G401.6 (cell line): ENCODE data around the gene KRTAP10-7.
"Not testable (repeated sequence)": the region's sequence is repeated elsewhere in the genome, so short reads cannot be mapped to it uniquely, and the experiment has no call there.

Experiments used
- FAIRE-seq: peaks from 2 replicates; lab custom pipeline; 2012; peaks lifted over from hg19 to GRCh38; lab: Jason Lieb, UNC

Gene KRTAP10-7

DNA sequence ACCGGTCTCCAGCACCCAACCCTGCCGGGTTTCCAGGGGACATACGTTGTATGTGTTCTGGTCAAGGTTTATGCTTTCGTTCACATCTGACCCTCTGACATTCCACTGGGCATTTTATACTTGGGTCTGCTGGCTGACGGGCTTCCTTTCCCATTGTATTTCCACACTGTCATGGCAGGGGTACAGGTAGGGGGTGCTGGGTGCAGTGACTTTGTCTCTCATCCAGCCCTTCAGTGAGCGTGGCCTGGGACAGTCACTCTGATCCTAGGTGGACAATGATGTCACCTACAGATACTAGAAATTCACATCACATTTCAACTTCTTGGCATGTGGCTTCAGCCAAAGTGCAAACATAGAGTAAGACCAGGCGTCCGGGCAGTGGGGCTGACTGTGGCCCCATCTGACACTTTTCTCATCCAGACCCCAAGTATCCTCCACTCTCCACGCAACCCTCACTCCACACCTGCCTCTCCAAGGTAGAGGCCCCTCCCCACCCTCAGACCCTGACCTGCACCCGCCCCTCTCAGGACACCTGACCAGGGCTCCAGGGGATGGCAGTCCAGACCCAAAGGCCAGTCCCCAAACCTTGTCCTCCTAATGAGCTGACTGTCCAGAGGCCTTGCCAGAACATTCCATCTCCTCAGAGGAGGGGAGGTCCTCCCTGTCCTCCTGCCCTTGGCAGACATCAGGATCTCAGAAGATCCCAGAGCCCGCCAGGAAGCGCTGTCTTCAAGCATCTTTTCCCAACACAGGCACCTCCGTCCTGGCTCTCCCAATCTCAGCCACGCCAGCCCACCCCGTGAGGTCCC, 36.0 kb downstream of the KRTAP10-7 start:
- no peak for FAIRE-seq

DNA sequence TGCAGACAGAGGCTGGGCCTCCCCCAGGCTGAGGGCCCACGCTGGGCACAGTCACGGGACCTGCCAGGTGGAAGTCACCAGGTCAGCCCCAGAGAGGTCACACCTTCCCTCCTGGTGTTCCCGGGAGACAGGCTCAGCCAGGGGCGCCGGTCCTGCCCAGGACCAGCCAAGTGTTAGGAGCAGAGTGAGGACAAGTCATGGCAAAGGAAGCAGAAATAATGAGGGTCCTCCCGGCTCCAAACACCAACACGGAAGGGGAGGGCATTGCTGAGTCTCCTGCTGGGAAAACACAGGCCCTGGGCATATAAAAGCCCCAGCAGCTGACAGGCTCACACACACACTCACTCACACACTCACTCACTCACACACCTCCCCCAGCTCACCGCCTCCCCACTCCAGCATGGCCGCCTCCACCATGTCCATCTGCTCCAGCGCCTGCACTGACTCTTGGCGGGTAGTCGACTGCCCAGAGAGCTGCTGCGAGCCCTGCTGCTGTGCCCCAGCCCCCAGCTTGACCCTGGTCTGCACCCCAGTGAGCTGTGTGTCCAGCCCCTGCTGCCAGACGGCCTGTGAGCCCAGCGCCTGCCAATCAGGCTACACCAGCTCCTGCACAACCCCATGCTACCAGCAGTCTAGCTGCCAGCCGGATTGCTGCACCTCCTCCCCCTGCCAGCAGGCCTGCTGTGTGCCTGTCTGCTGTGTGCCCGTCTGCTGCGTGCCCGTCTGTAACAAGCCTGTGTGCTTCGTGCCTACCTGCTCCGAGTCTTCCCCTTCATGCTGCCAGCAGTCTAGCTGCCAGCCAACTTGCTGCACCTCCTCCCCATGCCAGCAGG, 36.8 kb downstream of the KRTAP10-7 start, which contains the start of gene KRTAP10-10:
Gene KRTAP10-10 (plus strand): TSS at position 339 of the 833 bp plus-strand sequence. CDS start 62 bp downstream, at position 401.
- no peak for FAIRE-seq

DNA sequence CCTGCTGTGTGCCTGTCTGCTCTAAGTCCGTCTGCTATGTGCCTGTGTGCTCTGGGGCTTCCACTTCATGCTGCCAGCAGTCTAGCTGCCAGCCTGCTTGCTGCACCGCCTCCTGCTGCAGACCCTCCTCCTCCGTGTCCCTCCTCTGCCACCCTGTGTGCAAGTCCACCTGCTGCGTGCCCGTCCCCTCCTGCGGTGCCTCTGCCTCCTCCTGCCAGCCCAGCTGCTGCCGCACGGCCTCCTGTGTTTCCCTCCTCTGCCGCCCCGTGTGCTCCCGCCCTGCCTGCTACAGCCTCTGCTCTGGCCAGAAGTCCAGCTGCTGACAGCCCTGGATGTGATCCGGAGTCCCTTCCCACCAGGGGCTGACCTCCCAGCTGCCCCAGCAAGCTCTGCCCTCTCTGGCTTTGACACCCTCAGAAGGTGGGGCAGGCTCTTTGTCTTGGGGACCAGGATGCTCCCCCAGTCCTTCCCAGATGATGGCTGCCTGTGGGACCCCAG, 37.5 kb downstream of the KRTAP10-7 start:
- not testable (repeated sequence) for FAIRE-seq

DNA sequence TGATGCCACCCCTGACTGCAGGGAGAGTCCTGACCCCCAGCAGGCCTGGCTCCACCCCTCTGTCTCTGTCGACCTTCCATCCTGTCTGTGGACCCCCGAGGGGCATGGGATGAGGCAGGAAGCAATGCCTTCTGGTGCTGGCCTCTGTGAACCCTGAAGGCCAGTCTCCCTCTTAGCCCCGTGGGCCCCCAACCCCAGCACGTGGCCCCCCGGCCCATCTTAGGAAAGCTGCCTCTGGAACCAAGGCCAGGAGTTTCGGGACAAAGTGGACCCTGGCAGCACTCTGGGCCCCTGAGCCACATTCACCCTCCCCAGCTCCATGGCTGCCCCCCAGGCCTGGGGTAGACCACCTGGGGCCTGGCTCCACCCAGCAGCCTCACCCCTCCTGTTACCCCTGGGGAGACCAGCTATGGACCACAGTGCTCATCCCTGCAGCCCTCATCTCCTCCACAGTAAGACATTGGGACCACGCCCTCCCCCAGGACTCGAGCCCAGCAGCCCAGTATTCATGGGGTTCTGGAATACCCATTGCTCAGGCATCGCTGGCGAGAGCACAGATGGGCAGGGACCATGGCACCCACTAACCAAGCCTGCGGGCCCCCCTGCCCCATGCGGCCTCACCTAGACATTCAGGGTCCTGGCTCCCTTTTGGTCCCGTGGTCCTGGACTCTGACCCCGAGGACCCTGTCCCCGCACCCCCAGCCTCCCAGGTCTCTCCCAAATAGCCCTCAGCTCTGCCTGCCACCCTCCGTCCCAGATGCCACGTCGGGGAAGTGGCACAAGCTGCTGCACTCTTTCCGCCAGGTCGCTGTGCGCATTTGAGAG, 38.3 kb downstream of the KRTAP10-7 start:
- not testable (repeated sequence) for FAIRE-seq

DNA sequence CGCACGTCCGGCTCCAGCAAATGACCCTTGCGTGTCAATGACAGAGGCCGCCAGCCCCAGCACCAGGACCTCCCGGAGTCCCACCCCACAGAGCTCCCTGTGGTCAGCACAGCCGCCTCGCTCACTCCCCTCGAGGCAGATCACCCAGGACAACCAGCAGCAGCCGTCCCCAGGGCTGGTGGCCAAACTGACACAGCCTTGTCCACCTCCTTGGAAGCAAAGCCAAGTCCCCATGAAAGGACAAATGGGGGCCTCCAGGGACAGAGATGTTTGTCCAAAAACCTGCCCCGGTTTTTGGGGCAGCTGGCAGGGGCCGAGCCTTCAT, 38.9 kb downstream of the KRTAP10-7 start:
- no peak for FAIRE-seq

DNA sequence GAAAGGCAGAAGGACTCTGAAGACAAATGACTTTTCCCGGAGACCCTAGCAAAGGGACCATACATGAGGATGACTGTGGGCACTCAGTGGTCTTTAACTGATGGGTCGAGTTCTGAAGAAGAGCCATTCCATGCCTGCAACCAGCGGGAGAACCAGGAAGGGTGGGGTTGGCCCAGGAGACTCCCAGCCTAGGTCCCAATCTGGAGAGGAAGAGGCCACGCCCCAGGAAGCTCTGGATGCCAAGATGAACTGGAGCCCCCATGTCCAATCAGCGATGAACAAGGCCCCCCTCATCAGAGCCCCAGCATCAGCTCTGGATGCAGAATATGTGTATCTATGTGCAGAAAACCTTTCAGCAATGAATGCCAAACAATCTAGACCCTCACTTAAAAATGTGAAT, 40.4 kb downstream of the KRTAP10-7 start:
- no peak for FAIRE-seq

DNA sequence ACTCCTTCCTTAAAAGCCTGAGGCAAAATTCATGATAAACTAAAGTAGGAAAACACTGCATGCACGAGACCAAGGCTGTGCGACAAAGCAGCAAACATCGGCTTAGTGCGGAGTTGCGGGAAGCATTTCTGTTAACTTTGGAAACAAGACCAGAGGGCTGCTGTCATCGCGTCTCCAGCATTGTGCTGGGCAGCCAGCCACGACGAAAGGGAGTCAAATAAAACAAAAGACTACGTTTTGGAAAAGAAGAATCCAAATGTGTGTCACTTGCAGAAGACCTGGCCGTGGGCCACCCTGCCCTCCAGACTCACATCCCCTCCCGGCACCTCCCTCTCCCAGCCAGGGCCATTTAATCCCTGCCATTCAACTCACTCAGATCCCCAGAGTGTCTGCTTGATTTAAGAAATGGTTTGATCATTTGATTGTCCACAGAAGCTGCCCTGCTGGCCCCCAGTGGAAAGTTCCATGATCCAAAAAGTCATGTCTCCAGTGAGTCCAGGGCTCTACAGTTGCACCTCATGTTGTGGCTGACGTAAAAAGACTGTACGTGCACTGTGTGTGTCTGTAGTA, 43.4 kb downstream of the KRTAP10-7 start:
- no peak for FAIRE-seq

DNA sequence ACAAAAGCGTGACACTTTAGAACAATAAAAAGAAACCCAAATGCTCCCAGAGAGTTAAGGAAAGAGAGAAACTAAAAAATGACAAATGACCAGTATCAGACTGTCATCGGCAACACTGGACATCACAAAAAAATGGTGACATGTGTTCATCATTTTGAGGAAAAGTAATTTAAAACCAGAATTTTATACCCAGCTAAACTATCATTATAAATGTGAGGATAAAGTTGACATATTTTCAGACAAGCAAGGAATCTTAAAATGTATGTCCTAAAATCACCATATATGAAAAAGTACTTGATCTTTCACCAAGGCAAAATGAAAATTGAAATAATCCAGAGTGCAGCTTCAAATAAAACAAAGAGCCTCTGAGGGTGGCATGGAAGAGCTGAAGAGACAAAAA, 44.5 kb downstream of the KRTAP10-7 start:
- FAIRE-seq = no peak

DNA sequence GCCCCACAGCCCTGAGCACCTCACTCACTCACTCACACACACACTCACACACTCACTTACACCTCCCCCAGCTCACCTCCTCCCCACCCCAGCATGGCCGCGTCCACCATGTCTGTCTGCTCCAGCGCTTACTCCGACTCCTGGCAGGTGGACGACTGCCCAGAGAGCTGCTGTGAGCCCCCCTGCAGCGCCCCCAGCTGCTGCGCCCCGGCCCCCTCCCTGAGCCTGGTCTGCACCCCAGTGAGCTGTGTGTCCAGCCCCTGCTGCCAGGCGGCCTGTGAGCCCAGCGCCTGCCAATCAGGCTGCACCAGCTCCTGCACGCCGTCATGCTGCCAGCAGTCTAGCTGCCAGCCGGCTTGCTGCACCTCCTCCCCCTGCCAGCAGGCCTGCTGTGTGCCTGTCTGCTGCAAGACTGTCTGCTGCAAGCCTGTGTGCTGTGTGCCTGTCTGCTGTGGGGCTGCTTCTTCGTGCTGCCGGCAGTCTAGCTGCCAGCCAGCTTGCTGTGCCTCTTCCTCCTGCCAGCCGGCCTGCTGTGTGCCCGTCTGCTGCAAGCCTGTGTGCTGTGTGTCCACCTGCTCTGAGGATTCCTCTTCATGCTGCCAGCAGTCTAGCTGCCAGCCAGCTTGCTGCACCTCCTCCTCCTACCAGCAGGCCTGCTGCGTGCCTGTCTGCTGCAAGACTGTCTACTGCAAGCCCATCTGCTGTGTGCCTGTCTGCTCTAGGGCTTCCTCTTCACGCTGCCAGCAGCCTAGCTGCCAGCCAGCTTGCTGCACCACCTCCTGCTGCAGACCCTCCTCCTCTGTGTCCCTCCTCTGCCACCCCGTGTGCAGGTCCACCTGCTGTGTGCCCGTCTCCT, 46.2 kb downstream of the KRTAP10-7 start, which contains the start of gene KRTAP10-11:
Gene KRTAP10-11 (plus strand): TSS at position 49 of the 856 bp plus-strand sequence. CDS start 45 bp downstream, at position 94.
- FAIRE-seq = not testable (repeated sequence)

DNA sequence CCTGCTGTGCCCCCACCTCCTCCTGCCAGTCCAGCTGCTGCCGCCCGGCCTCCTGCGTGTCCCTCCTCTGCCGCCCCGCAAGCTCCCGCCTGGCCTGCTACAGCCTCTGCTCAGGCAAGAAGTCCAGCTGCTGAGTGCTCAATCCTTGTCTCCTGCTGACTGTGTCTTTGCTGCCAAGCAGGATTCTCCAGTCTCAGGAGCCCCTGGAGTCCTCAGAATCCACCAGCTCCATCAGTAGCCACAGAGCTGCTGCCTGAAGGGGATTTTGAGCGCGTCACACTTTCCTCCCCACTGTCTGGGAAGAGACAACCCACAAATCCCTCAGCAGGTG, 46.8 kb downstream of the KRTAP10-7 start:
- no peak for FAIRE-seq

DNA sequence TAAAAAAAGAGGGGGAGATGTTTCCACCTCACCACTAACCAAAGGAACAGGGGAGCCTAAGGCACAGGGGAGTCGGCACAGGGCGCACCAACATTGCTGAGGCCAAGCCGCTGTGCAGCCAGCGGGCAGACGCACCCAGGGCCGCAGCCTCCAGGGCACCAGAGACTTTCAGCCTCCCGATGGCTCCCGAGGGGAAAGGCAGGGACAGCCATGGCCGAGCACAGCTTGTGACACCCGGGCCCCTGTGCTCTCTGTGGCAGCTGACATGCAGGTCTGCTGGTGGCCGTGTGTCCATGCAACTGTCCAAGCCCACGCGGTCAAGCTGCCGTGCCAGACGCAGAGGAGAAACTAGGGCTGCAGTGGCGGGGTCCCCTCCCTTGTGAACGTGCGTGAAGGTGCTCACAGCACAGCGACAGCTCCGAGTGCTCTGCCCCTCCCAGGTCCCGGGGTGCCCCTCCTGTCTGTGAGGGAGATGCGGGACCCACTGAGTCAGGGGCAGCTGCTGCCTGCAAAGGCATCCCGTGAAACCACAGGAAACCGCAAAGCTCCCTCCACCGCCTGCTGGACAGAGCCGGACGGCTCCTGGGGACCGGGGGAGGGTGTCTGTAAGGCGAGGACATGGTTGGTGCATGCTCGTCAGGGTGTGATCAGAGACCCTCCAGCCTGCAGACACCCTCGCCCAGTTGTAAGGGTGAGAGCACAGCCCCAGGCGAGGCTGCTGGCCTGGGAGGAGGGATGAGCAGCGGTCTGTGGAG, 48.3 kb downstream of the KRTAP10-7 start:
- no peak for FAIRE-seq

DNA sequence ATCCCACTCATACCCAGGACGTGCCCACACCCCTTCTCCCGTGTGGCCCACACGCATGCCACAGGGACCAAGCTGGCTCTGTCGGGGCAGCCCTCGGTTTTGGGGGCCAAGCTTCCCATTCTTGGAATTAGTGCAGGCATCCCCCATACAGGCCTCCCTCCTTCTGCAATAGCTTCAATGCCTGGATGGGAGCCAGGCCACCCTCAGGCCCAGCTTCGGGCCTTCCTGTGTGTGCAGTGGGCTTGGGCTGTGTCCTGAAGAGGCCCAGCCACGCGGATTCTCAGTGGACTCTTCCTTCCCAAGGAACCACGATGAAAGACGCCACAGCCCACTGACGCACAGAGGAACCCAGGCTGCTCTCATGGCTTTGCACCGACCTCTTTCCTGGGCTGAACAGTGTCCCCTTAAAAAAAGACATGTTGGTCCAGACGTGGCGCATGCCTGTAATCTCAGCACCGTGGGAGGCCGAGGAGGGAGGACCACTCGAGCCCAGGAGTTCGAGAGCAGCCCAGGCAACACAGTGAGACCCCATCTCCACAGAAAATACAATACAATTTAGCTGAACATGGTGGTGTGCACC, 49.2 kb downstream of the KRTAP10-7 start:
- no peak for FAIRE-seq

DNA sequence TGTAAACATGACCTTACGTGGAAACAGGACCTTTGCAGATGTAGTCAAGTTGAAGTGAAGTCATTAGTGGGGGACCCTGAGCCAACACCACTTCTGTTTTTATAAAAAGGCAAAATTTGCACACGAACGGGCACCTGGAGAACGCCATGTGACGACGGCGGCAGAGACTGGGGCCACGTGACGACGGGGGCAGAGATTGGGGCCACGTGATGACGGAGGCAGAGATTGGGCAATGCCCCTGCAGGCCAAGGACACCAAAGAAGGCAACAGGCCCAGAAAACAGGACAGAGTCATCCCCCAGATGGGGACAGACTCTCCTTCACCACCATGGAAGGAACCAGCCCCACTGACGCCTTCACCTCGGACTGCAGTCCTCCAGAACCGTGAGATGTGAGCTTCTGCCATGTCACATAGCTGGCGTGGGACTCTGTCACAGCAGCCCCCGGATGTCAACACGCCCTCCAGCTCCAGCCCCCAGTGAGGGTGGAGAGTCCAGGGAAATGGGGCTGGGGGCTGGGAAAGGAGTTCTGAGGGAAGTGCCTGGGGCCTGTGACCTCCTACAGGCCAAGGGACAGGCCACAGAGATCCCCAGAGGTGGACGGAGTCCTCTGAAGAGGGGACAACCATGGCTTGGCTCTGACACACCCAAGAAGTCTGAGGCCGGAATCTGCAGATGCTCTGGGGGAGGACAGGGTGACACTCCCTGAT, 50.0 kb downstream of the KRTAP10-7 start:
- FAIRE-seq = no peak

DNA sequence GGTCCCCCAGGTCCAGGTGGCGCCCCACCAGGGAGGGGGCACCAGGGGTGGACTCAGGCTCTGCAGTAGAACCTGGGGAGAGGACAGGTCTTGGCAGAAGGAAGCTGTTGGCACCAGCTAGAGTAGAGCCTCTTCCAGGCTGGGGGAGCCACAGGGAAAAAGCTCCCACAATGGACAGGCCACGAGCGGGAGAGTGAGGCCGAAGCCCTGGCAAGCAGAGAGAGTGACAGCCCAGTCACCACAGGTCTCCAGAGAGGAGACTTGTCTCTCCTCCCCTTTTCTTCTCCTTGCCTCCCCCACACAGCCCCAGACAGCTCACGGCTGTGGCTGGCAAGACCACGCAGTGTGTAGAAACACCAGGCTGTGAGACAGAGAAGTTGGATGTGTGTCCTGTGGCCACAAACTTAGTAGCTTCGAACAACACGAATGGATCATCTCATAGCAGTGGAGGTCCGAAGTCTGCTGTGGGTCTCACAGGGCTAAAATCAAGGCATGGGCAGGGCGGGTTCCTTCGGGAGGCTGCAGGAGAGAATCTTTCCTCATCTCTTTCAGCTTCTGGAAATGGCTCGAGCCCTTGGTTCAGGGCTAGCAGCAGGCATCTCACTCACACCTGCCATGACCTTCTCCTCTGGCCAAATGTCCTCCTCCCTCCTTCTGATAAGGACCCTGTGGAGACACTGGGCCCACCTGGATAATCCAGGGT, 50.7 kb downstream of the KRTAP10-7 start:
- no peak for FAIRE-seq
